PFSK-1 (cell line): ENCODE results near the gene MISP.

Experiments
- FOXP2 ChIP-seq: optimal IDR thresholded peaks from 2 replicates; pipeline ENCODE3; 2011; ENCODE audit warnings: borderline replicate concordance, control low read depth, inconsistent platforms; ENCODE audit not compliant: insufficient read depth; ENCODE audit errors: extremely low read length, extremely low read depth
- POLR2AphosphoS5 ChIP-seq: IDR thresholded peaks from 2 replicates; pipeline ENCODE4 v1.6.1; 2012; ENCODE audit warnings: low read depth, mild to moderate bottlenecking, control low read depth, low read length, moderate library complexity
- SIN3A ChIP-seq: IDR thresholded peaks from 2 replicates; pipeline ENCODE4 v1.6.1; 2012; ENCODE audit warnings: mild to moderate bottlenecking, low read length, moderate library complexity, borderline replicate concordance; ENCODE audit not compliant: insufficient read depth
- TAF1 ChIP-seq: IDR thresholded peaks from 2 replicates; pipeline ENCODE4 v1.6.1; 2012; ENCODE audit warnings: low read length, control low read depth, borderline replicate concordance; ENCODE audit not compliant: insufficient read depth
- TF ChIP-seq, protein P1 (sequence below), 2 experiments: IDR thresholded peaks; 2 replicates each; pipeline versions ENCODE4 v1.6.1 to v1.8.0; 2011 to 2012; ENCODE audit warnings: low read depth in 2 of 2, low read length in 2 of 2, control low read depth in 1 of 2, inconsistent platforms in 1 of 2, mild to moderate bottlenecking in 1 of 2, moderate library complexity in 1 of 2; ENCODE audit not compliant: insufficient read depth in 1 of 2

DNA sequence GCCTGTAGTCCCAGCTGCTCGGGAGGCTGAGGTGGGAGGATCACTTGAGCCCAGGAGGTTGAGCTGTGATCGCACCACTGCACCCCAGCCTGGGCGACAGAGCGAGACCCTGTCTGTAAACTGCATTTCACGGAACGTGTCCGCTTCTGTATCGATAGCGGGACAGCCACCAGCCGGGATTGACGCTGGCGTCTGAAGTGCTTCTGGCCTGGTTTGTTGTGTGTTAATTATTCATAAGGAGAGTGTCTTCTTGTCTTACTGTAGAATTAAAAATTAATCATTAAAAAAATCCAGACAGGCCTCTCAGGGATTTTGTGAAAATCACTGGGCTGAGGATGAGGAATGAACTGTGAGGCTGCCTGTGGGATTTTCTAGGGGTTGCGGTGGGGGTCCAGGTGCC, 16.2 kb upstream of the MISP start:
- no peak for TF ChIP-seq POLR2AphosphoS5
- TF ChIP-seq TAF1 = no peak
- TF ChIP-seq, protein P1, sequence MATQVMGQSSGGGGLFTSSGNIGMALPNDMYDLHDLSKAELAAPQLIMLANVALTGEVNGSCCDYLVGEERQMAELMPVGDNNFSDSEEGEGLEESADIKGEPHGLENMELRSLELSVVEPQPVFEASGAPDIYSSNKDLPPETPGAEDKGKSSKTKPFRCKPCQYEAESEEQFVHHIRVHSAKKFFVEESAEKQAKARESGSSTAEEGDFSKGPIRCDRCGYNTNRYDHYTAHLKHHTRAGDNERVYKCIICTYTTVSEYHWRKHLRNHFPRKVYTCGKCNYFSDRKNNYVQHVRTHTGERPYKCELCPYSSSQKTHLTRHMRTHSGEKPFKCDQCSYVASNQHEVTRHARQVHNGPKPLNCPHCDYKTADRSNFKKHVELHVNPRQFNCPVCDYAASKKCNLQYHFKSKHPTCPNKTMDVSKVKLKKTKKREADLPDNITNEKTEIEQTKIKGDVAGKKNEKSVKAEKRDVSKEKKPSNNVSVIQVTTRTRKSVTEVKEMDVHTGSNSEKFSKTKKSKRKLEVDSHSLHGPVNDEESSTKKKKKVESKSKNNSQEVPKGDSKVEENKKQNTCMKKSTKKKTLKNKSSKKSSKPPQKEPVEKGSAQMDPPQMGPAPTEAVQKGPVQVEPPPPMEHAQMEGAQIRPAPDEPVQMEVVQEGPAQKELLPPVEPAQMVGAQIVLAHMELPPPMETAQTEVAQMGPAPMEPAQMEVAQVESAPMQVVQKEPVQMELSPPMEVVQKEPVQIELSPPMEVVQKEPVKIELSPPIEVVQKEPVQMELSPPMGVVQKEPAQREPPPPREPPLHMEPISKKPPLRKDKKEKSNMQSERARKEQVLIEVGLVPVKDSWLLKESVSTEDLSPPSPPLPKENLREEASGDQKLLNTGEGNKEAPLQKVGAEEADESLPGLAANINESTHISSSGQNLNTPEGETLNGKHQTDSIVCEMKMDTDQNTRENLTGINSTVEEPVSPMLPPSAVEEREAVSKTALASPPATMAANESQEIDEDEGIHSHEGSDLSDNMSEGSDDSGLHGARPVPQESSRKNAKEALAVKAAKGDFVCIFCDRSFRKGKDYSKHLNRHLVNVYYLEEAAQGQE (IDR thresholded peaks at IDR 0.05; ENCODE audit: insufficient read depth in 1 of 2, low read depth in 2 of 2, low read length in 2 of 2) = no peak
- TF ChIP-seq SIN3A = no peak
- TF ChIP-seq FOXP2 = no peak
